HG02852 (cell line): ENCODE data around the gene PHLDA2.

ENCODE experiments used
- ATAC-seq: cut with Tn5 transposase; IDR thresholded peaks from one replicate; pipeline ENCODE4 v1.9.1; 2021; ENCODE audit warnings: mild to moderate bottlenecking, moderate library complexity; ENCODE audit not compliant: unreplicated experiment

Gene PHLDA2

DNA sequence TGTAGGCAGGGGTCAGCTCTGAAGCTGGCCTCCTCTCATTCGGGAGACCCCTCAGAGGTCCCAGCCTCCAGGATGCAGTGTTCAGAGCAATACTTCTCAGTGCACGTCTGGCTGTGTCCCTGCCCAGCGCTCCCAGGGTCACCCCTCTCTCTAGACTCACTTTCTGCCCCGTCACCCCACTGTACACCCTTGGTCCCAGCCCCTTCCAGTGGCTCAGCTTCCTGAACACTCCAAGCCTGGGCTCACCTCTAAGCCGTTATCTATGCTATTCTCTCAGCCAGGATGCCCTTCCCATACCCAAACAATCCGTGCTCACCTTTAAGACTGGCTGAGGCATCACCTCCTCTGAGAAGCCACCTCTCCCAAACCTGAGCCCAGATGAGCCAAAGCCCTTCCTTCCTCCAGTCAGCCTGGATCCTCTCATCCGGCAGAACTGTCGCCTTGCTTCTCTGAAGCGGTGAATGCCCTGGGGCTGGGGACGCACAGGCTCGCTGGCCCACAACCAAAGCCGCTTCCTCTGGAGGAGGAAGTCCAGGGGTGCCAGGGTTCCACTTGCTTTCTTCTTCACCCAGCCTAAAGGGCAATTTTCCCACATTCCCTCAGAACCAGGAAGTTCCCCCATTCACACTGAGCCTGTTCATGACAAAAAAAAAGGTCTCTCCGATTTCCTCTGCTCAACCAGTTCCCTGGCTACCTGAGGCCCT, 30.0 kb downstream of the PHLDA2 start:
- no peak for ATAC-seq

DNA sequence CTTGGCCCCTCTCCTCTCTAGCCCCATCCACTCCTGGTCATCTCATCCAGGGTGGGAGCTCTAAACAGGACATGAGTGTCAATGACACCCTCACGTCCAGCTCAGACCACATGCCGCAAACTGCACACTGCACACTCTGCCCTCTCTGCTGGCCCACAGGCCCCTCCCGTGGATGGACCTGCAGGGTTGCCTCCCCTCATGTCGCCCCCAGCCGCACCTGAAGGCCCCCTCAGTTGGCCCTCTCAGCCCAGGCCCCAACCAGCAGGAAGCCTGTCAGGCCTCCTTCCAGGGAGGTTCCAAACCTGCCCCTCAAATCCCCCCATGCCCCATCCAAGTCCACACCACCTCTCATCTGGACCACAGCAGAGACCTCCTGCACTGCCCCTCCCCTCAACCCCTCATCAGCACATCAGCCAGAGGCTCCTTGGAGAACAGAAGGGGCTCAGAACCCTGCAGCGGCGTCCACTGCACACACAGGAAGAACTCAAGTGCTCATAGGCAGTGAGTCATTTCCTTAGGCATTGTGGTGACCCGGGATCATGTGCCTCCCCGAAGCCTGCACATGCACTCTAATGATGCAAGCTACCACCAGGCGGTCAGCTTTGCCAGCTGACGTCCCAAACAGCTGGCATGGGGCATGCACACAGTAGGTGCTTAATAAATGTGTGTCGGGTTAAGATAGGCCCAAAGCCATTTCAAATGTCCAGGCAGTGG, 30.7 kb downstream of the PHLDA2 start:
- no peak for ATAC-seq

DNA sequence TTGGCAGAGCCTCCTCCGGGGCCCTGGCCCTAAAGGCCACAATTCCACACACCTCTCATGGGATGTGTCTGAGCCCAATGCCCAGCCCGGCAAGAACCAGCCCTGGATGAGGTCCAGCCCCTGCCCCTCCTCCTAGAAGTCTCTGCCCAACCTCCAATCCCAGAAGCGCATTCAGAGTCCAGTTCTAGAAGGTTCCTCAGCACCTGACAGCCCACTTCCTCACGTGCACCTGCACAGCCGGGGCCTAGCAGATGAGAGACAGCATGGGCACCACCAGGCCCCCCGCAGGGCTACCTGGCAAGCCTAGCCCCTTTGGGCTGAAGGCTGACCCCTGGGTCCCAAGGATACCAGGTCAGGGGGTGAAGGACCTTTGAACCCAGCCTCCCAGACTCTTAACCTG, 32.2 kb downstream of the PHLDA2 start:
- no peak for ATAC-seq

DNA sequence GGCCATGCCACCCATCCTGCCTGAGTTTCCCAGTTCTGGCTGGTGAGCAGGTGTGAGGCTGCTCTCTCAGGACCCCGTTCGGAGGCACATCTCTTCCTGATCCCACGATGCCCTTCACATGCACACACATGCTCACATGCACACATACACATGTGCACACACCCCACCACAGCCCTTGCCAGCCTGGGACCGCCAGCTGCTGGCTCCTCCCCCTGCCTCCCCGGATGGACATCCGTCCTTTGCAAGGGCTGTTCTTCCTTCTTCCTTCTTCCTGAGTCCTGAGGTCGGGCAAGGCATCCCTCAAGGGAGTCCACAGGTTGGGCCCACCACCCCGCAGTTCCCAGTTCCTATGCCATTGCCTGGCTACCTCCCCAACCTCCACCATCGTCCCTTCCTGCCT, 33.2 kb downstream of the PHLDA2 start:
- no peak for ATAC-seq

DNA sequence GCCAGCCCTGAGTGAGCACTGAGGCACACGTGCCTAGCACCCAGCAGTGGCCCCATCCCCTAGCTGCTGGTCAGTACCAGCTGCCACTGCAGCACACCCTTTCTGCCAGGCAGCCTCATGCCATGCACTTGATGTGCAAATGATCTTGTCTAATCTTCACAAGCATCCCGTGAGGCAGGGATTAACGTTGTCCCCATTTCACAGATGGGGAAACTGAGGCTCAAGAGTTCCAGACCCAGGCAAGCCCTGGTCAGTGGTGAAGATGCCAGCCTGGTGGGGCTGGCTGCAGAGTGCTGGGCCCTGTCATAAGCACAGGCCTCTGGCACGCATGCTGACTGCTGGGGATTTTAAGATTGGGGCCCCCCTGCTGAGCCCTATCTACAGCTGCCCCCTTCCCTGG, 35.3 kb downstream of the PHLDA2 start:
- no peak for ATAC-seq

DNA sequence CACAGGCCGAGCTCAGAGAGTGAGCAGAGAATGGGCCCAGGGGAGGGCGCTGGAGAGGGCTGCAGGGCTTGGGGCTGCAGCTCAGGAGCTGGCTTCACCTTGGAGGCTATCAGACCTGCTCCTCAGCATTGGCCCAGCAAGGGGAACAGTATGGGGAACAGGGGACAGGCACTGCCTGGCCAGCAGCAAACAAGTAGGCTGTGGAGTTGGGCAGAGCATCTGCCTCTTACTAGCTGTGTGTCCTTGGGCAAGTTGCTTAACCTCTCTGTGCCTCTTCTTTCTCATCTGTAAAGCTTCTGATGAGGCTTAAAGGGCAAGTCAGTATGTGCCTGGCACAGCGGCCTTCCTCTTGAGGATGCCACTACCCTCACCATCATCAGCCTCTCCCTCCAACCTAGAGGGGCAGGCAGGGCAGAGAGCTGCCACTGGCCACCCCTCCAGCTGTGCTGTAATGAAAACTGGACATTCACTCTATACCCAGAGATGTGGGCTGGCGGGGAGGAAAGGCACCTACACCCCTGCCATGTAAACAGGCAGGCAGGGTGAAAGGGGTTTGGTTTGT, 36.2 kb downstream of the PHLDA2 start:
- ATAC-seq = no peak

DNA sequence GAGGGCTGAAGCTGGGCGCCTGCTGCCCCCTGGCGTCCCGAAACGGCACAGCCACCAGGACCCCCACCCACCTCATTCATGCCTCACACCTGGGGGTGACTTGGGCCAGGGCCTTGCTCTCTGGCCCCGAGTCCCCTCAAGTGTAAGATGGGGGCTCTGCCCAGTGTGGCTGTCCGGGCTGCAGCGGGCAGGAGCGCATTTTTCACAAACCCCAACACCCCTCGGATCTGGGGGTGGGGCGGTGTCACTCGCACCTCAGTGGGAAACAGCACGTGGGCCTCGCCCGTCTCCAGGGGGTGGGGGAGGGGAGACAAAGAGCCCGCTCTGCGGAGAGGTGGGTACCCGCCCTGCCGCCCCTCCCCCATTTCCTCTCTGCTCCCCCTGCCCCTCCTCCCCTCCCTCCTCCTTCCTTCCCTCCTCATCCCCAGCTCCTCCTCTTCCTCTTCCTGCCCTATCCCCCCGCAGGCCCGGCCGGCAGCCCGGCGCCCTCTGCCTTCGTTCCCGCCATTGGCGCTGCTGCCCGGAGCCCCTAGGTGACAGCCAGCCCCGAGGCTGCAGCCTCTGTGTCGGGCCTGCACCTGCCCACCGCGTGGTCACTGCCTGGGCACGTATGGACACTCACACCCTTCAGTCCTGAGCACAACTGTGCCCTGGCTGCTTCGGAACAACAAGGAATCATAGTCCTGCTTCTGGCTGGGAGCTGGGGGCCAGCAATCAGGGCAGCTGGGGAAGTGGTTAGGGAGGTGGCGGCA, 36.8 kb downstream of the PHLDA2 start:
- no peak for ATAC-seq

DNA sequence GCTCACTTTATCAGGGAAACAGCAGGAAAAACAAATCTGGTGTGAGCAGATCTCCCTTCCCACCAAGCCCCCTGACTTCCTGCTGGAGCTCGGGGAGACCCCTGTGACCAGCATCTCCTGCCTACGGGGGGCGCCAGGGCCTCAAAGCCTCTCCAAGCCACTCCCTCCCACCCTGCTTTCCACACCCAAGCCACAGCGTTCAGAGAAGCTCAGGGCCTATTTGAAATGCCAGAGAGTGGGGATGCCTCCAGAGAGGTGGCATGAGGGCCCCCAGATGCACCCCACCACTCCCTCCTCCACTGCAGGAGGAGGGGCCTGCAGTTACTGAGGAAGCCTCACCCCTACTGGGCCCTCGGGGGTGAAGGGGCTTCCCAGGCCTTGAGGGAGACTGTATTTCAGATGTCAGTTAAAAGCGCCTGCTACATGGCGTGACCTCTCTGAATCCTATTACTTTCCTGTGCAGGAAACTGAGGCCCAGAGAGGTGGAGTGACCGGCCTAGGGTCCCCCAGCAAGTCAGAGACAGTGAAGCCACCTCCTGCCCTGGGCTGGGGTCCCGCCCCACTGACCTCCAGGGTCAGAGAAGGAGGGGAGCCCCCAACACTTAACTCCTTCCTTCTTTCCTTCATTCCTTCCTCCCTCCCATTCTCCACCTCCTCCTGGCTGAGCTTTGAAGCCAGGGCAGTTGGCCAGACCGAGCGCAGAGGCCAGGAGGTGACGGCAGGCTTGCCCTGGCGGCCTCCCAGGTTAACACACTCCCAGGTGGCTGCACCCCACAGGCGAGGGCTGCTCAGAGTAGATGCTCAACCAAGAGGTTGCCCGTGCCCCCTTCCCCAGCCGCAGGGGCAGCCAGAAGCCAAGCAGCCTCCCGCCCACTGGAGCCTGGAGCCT, 37.6 kb downstream of the PHLDA2 start:
- ATAC-seq = no peak

DNA sequence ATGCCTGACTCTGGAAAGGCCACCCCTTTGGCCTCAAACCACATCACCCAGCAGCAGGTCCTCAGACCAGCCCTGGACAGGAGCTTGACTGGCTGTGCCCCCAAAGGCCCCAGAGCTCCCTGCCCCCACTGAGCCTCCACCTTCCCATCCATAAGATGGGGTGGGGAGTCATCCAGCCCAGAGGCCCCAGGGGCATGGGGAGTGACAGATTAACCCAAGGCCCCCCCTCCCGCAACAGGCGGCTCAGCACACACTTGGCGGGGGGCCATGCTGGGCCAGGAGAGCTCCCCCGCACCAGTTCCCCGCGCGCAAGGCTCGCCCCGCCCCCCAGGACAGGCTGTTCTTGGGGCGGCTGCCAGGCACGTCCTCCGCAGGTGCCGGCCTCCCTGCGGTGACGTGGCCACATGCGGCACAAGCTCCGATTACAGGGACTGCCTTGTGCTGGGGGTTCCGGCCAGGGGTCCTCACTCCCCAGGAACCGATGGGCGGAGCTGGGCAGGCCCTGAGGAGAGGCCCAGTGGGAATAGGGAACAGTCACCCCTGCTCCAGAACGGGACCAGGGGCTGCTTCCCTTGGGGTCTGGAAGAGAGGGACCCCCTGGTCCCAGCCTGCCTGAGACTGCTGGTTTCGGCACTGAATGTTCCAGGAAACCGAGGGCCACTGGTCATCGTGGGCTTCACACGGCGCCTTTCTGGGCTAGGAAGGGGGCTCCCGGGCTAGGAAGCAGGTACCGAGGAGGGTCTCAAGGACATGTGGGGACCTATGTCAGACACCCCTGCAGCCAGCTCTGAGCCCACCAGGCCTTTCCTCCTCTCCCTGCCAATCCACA, 38.5 kb downstream of the PHLDA2 start:
- no peak for ATAC-seq

DNA sequence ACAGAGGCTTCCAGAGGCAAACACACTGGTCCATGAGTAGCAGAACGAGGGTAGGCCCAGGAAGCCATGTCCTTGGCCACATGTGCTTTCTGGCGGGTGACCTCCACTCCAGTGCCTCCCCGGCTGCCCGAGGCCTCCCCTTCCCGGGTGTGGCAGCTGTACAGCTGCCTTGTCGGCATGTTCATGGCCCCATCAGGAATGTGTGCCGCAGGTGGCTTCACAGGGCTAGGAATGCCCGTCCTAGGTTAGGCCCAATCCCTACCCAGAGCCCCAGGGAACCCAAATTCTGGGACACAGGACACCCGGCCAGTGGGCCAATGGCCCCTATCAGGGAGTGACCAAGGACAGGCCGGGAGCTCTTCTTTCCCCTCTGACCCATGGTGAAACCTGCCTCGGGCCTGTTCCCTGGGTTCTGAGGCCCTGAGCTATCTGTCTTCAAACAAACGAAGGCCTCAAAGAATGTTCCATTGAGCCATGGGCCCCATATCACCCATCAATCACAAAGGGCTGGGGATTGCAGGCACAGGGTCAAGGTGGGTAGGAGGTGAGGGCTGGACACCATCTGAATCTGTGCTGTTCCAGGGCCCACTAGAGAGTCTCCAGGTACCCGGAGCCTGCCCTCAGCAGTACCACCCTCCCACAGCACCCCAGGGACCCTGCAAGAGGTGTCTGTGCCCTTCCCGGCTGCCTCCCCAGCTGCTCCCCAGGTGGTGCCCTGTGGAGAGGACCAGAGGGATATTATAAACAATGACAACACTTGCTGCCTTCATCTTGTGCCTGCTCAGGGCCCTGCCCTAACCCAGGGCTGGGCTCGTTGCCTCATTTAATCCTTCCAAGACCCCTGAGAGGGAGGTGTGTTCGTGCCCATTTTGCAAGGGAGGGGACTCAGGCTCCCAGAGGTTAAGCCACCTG, 39.6 kb downstream of the PHLDA2 start:
- no peak for ATAC-seq

DNA sequence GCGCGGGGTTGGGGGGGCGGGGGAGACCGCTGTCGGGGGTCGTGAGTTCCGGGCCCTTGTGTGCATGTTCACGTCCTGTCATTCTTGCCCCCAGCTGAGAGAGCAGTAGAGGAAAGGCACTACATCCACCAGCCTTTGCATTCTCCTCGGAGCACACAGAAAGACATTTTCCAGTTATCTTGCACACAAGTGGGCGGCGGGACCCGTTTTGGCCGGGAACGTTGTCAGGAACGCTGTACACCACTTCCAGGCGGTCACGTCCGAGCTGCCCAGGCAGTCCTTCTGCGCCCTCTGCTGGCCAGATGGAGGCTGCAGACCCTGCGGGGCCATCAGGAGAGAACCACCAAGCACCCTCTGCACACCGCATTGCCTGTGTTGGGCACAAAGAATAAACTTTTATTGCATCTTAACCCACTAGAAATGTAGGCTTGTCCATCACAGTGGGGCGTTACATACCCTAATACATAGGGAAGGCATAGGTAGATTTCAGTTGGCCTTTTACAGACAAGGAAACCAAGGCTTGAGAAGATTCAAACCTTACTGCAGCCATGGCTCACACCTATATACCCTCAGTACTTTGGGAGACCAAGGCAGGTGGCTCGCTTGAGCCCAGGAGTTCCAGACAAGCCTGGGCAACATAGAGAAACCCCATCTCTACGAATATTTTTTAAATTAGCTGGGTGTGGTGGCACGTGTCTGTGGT, 40.8 kb downstream of the PHLDA2 start:
- ATAC-seq = peak; percentile 31

DNA sequence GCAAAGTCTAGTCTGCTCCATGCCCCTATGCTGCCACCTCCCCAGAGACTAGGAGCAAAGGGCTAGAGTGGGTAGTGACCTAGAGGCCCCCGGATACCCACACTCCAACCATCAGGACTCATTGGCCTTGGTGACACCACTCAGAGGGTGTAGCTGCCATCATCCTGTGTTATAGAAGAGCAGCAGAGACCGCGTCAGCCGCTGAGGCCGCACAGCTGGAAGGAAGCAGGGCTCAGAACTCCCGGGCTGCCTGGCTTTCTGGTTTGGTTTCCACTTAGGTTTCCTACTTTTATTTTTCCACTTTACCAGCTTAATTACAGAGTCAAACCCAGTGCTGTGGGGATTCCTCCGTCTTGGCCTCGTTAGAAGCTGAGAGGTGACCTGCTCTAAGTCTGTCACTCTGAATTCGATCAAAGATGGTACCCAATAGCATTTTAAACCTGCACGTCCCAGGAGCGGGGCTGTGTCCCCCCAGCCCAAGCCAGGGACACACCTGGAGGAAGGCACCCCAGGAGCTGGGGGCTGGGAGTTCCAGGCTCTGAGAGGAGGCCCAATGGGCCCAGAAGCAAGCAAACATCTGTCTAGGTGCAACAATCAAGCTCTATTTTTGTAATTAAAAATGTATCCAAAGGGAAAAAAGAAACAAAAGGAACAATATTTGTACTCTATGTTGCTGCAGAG, 41.6 kb downstream of the PHLDA2 start:
- no peak for ATAC-seq

DNA sequence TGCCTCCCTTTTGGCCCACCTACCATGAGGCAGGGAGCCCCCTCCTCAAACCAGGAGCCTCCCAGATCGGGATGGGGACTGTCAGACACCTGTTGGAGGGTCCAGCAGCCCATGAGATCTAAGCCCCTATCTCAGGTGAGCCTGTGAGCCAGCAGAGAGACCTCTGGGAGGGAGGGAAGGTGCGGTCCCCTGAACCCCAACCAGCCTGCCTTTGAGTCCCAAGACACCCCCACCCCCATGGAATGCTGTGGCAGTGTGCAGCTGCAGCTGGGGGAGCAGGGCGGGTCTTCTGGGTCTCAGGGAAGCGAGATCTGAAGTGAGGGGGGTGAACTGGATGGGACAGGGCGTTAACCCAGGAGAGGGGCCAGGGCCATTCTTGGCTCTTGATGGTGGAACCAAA, 42.3 kb downstream of the PHLDA2 start:
- no peak for ATAC-seq

DNA sequence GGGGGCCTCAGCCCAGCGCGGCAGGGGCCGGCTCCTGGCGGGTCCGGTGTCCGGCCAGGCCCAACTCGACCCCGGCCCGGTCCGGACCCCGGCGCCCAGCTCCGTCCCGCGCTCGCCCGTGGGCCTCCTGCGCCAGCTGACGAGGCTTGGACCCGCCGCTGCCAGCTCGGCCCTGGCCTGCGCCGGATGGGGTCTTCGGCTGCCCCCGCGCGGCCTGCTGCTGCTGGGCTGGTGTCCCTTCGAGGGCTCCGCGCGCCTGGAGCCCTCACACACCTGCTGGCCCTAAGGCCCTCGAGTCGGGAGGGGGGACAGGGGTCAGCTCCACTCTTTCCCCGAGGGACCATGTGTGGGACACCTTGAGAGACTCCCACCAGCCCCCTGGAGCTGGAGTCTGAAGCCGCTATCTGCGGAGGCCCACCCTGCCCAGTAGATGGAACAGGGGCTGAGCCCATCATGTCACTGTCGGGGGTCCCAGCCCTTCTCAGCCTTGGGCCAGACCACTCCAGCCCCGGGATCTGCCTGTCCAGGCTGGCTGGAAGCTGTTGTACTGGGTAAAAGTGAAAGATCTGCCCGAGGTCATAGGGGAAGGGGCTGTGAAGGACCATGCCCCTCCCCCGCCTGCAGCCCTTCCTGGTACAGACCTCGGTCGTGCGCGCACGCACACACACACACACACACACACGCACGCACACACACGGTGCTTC, 42.9 kb downstream of the PHLDA2 start:
- no peak for ATAC-seq

DNA sequence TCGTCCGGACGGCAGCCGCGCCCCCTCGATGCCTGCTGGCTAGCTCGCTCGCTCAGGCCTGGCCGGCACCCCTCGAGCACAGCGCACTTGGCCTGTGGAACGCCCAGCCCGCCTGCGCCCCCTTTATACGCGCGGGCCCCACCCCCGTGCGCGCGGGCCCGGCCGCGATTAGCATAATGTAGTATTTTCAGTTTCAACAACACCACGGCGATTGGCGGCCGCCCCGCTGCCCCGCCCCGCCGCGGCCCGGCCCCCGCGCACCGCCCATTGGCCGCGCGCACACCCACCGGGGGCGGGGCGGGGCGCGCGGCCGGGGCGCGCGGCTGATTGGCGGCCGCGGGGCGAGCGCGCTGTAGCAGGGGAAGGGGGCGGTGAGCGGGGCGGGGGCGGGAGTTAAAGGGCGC, 43.5 kb downstream of the PHLDA2 start, which contains the start of gene CDKN1C:
CDKN1C (minus strand) TSS at position 98 of the 404 bp plus-strand sequence. CDS start 319 bp downstream, outside the sequence.
- ATAC-seq = peak; percentile 82

DNA sequence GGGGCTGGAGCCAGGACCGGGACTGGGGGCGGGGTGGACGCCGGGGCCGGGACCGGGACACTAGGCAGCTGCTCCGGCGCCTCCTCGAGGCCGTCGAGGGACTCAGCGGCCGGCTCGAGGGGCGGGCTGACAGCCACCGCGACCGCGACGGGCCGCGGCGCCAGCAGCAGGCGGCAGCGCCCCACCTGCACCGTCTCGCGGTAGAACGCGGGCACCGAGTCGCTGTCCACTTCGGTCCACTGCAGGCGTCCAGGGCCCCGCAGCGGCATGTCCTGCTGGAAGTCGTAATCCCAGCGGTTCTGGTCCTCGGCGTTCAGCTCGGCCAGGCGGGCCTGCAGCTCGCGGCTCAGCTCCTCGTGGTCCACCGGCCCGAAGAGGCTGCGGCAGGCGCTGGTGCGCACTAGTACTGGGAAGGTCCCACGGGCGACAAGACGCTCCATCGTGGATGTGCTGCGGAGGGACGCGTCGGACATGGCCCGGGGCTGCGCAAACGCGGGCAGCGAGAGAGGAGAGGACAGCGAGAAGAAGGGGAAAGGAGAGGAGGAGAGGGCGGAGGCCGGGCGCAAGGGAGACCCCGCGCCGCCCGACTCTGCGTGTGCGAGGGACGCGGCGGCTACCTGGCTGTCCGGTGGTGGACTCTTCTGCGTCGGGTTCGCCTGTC, 44.1 kb downstream of the PHLDA2 start:
- ATAC-seq = no peak
